Fibroblast of lung (primary cell): ENCODE measurements around the gene POU3F3. TPM values are rescaled to one million over a fixed set of nuclear protein-coding genes. Genes with fewer than 3 reads are reported as not detected.

Experiments
- DNase-seq, 2 donors: peaks; one replicate each; pipeline versions ENCODE4 v3.0.0 to v3.0.0-alpha.2; 2010; ENCODE audit warnings: low read depth in 2 of 2
- H2AFZ ChIP-seq: 2 replicates; pipeline ENCODE4 v1.5.1; 2012; ENCODE audit warnings: low read length, control low read depth, inconsistent platforms
- H3K27ac ChIP-seq: 2 replicates; pipeline ENCODE4 v1.5.1; 2011; ENCODE audit warnings: low read length, control low read depth; ENCODE audit not compliant: insufficient read depth
- H3K27me3 ChIP-seq: 2 replicates; pipeline ENCODE4 v1.5.1; 2011; ENCODE audit warnings: mild to moderate bottlenecking, low read length; ENCODE audit not compliant: control insufficient read depth, insufficient read depth
- H3K36me3 ChIP-seq: 2 replicates; pipeline ENCODE4 v1.5.1; 2011; ENCODE audit warnings: low read length; ENCODE audit not compliant: control insufficient read depth, insufficient read depth
- H3K4me1 ChIP-seq: 2 replicates; pipeline ENCODE4 v1.5.1; 2011; ENCODE audit warnings: low read length; ENCODE audit not compliant: control insufficient read depth, insufficient read depth; ENCODE audit errors: extremely low read depth
- H3K4me2 ChIP-seq: 2 replicates; pipeline ENCODE4 v1.5.1; 2011; ENCODE audit warnings: low read length, control low read depth; ENCODE audit not compliant: insufficient read depth; ENCODE audit errors: extremely low read depth
- H3K4me3 ChIP-seq, 4 experiments: fragments of 200-600 bp in 1 of 4; sonication (generic) in 1 of 4; replicated peaks in 1 of 4; 2 replicates each; pipeline ENCODE4 v1.5.1; 2011 to 2016; ENCODE audit warnings: low read length in 4 of 4, low read depth in 3 of 4, mild to moderate bottlenecking in 3 of 4, control low read depth in 2 of 4, inconsistent platforms in 1 of 4, mixed read lengths in 1 of 4; ENCODE audit not compliant: insufficient read depth in 1 of 4; ENCODE audit errors: control extremely low read depth in 1 of 4
- H3K79me2 ChIP-seq: 2 replicates; pipeline ENCODE4 v1.5.1; 2012; ENCODE audit warnings: mild to moderate bottlenecking, low read length, inconsistent platforms; ENCODE audit not compliant: control insufficient read depth, insufficient read depth
- H3K9ac ChIP-seq: 2 replicates; pipeline ENCODE4 v1.5.1; 2011; ENCODE audit warnings: mild to moderate bottlenecking, low read length, control low read depth; ENCODE audit not compliant: insufficient read depth
- H3K9me3 ChIP-seq: 2 replicates; pipeline ENCODE4 v1.5.1; 2012; ENCODE audit warnings: low read depth, low read length; ENCODE audit not compliant: control insufficient read depth, insufficient read depth
- H4K20me1 ChIP-seq: 2 replicates; pipeline ENCODE4 v1.5.1; 2011; ENCODE audit warnings: low read length; ENCODE audit not compliant: control insufficient read depth, insufficient read depth; ENCODE audit errors: extremely low read depth
- EZH2 ChIP-seq: IDR thresholded peaks from 2 replicates; pipeline ENCODE4 v1.5.1; 2012; ENCODE audit warnings: low read length, control low read depth, mild to moderate bottlenecking; ENCODE audit errors: missing control alignments
- polyA minus RNA-seq: library from RNA; depleted of rRNA, polyadenylated mRNA; stranded (reverse); fragments of >200 nt; gene quantifications from 2 replicates; pipeline ENCODE4 v1.2.3, GENCODE V29; 2011; ENCODE audit warnings: low replicate concordance
- polyA plus RNA-seq, 2 donors: library from polyadenylated mRNA; depleted of rRNA in 1 of 2; stranded (reverse) in 1 of 2; unstranded in 1 of 2; fragments of >200 nt; gene quantifications; 2 replicates each; pipeline ENCODE4 v1.2.1, GENCODE V29; 2011 to 2012; ENCODE audit warnings: missing spikeins in 1 of 2
- total RNA-seq: library from RNA; depleted of rRNA; stranded (reverse); fragments of >200 nt; gene quantifications from 2 replicates; pipeline ENCODE4 v1.2.1, GENCODE V29; 2014
- TF ChIP-seq, protein P1 (sequence below), 2 donors: IDR thresholded peaks in 1 of 2; conservative IDR thresholded peaks in 1 of 2; 1 replicate in 1 of 2; 2 replicates in 1 of 2; pipeline ENCODE4 v1.5.1; 2011 to 2012; ENCODE audit warnings: low read length in 2 of 2, control low read depth in 1 of 2, inconsistent platforms in 1 of 2, low read depth in 1 of 2, mild to moderate bottlenecking in 1 of 2

Gene POU3F3
- not detected in 2 replicates for total RNA-seq
- 0.01 TPM in 1 of 2 replicates, not detected in the other for polyA plus RNA-seq
- not detected in 2 replicates for polyA plus RNA-seq (2012)
- not detected in 2 replicates for polyA minus RNA-seq

DNA sequence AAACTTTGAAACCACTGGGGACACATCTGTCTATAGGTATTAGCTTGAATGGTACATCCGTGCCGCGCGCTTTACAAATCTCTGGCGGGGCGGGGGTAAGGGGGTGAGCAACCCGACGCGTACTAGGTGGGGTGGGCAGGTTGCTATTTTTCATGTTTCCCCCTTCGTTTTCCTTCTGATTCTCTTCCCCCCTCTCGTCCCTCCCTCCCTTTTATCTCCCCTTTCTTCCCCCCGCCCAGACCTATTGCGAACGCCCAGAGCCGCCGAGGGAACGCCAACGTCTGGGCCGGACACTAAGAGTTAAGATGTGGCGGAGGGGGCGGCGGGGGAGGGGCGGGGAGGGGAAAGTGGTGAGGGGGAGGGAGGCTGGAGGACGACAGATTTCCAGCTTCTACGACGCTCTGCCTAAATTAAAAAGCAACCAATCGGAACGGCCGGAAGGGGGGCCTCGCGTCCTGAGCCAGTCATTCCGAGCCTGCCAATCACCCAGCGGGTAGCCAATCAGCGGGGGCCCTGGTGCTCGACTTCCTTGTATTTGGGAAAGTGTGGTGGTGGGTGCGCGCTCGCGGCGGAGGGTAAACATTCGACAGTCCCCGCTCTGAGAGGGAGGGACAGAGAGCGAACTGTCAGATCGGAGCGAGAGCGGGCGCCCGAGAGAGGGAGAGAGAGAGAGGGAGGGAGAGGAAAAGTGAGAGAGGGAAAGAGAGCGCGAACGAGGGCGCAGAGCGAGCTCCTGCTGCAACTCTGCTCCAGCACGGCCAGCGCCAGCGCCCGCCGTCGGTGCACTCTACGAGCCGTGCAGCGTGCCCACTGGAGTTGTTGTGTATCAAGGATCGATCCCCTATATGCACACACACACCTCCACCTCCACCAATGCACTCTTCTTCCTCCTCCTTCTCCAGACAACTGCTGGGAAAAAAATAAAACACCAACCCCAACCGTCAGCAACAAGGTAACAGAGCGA, at the start of gene POU3F3:
Gene POU3F3, plus strand, starts transcription at position 582 of the 964 bp plus-strand sequence. CDS start 1,396 bp downstream, outside the sequence.
- Histone ChIP-seq H3K36me3 (no peaks in the 10 kb centered on the region), H4K20me1 (no peaks in the 10 kb centered on the region), H3K4me3 (peak within 1 kb of the TSS in 1 of 4 experiments; percentile 7), H2AFZ (no peak within 1 kb of the TSS), H3K79me2 (no peaks in the 10 kb centered on the region), H3K27me3 (peaks cover 43% of the 10 kb centered on the region), H3K27ac (no peak within 1 kb of the TSS), H3K9me3 (no peaks in the 10 kb centered on the region), H3K4me1 (no peaks in the 10 kb centered on the region), H3K9ac (no peak within 1 kb of the TSS), H3K4me2 (no peak within 1 kb of the TSS)
- DNase-seq = peak; percentile 21 to 97
- peak; percentile 96 for TF ChIP-seq EZH2
- TF ChIP-seq, protein P1, sequence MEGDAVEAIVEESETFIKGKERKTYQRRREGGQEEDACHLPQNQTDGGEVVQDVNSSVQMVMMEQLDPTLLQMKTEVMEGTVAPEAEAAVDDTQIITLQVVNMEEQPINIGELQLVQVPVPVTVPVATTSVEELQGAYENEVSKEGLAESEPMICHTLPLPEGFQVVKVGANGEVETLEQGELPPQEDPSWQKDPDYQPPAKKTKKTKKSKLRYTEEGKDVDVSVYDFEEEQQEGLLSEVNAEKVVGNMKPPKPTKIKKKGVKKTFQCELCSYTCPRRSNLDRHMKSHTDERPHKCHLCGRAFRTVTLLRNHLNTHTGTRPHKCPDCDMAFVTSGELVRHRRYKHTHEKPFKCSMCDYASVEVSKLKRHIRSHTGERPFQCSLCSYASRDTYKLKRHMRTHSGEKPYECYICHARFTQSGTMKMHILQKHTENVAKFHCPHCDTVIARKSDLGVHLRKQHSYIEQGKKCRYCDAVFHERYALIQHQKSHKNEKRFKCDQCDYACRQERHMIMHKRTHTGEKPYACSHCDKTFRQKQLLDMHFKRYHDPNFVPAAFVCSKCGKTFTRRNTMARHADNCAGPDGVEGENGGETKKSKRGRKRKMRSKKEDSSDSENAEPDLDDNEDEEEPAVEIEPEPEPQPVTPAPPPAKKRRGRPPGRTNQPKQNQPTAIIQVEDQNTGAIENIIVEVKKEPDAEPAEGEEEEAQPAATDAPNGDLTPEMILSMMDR (conservative IDR thresholded peaks at IDR 0.05 in 1 of 2, IDR thresholded peaks at IDR 0.05 in 1 of 2; ENCODE audit: low read depth in 1 of 2, low read length in 2 of 2) = no peak

DNA sequence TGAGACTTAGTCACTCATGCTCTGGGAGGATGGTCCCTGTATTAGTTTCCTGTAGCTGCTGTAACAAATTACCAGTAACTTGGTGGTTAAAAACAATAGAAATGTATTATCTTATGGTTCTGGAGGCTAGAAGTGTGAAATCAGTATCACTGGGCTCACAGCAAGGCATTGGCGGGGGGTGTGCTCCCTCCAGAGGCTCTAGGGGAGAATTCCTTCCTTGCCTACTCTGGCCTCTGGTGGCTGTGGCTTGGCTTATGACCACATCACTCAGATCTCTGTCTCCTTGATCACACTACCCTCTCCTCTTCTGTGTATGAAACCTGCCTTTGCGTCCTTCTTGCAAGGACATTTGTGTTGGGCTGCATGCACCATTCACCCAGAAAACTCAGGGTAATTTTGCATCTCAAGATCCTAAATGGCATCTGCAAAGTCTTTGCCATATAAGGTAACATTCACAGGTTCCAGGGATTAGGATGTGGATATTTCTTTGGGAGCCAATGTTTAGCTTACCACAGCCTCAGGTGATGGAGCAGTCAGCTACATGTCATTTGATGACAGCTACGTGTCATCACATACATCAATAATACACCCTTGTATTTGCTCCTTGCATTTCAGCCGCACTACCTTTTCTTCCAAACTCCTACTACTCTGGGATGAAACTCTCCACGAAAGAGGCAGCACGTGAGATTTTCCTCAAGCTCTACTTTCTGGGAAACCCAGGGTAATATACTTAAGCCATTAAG, 49.6 kb upstream of the POU3F3 start:
- no peak overlapping the region for H3K9ac ChIP-seq
- H2AFZ ChIP-seq = no peak overlapping the region
- H3K79me2 ChIP-seq = no peaks in the 10 kb centered on the region
- H3K36me3 ChIP-seq = no peaks in the 10 kb centered on the region
- no peaks in the 10 kb centered on the region for H3K9me3 ChIP-seq
- no peak overlapping the region for H3K27ac ChIP-seq
- H4K20me1 ChIP-seq = no peaks in the 10 kb centered on the region
- no peaks in the 10 kb centered on the region for H3K4me1 ChIP-seq
- no peak for TF ChIP-seq EZH2
- TF ChIP-seq, protein P1 (conservative IDR thresholded peaks at IDR 0.05 in 1 of 2, IDR thresholded peaks at IDR 0.05 in 1 of 2; ENCODE audit: low read depth in 1 of 2, low read length in 2 of 2) = no peak
- DNase-seq = no peak
- H3K4me3 ChIP-seq = no peak overlapping the region
- no peak overlapping the region for H3K4me2 ChIP-seq
- H3K27me3 ChIP-seq = no peaks in the 10 kb centered on the region

DNA sequence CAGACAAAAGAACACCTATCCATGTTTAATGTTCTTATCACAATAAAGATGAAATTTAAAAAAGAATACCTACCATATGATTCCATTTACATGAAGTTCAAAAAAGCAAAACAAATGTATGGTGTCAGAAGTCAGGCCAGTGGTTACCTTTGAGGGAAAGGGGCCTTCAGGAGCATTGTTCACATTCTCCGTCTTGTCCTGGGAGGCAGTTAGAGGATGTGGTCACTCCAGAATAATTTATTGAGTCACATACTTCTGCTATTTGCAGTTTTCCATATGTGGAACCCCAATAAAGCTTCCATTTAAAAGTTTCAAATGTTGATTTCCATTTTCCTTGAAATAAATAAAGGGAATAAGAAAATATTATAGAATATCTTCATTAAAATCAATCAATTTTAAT, 41.6 kb upstream of the POU3F3 start:
- no peaks in the 10 kb centered on the region for H3K79me2 ChIP-seq
- no peak overlapping the region for H3K27ac ChIP-seq
- TF ChIP-seq EZH2 = no peak
- TF ChIP-seq, protein P1 (conservative IDR thresholded peaks at IDR 0.05 in 1 of 2, IDR thresholded peaks at IDR 0.05 in 1 of 2; ENCODE audit: low read depth in 1 of 2, low read length in 2 of 2) = no peak

More for the DNA sequence above, 41.6 kb upstream of the POU3F3 start:
- Histone ChIP-seq H3K4me3 (no peak overlapping the region), H3K9me3 (no peaks in the 10 kb centered on the region), H3K4me2 (no peak overlapping the region), H3K36me3 (no peaks in the 10 kb centered on the region), H3K4me1 (no peaks in the 10 kb centered on the region), H3K9ac (no peak overlapping the region), H4K20me1 (no peaks in the 10 kb centered on the region), H3K27me3 (no peaks in the 10 kb centered on the region), H2AFZ (no peak overlapping the region)
- DNase-seq = peak in 1 of 2 donors; percentile 79
